ENCODE data around the gene SEMA6A. TPM values are rescaled to one million over a fixed set of nuclear protein-coding genes. Genes with fewer than 3 reads are reported as not detected.

The SEMA6A gene
- total RNA-seq, 1 donor from 2014 or later: 84.2 TPM

GRCh38 chr5:116559239-116559638 lies 15.4 kb downstream of the SEMA6A start:
- Mint-ChIP-seq H3K27ac (no peak overlapping the region), H3K9me3 (peaks cover 7% of the 10 kb centered on the region)

DNA sequence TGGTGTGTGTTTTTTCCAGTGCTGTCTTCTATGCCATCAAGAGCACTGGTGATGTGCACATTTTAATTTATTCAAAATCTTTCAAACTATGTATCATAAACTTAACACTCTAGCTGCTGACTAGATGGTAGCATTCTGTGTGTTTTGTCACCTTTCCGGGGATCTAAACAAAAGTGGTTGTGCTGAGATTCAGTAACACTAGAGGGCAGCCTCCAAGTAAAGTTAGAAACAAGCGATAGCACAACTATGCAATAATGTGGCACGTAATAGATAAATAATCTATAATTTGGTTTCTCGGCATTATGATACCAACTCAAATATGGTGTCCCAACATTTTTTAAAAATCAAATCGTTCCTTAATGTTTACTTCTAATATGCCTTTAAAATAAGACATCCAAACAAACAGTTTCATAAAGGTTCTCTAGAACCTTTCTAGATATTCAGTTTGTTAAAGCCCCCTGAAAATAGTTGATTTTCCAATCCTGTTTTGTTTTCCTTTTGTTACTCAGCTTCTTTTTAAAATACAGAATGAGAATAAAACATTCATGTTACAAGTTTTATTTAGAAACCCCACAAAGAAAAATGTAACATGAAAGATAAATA lies 16.9 kb downstream of the SEMA6A start:
- Mint-ChIP-seq H3K36me3 (peaks cover 14% of the 10 kb centered on the region), H3K9me3 (peaks cover 7% of the 10 kb centered on the region), H3K4me1 (ENCODE audit: unreplicated experiment) (peaks cover 38% of the 10 kb centered on the region), H3K4me3 (no peak overlapping the region), H3K27ac (no peak overlapping the region), H3K27me3 (no peaks in the 10 kb centered on the region)
- TF ChIP-seq, protein P1, sequence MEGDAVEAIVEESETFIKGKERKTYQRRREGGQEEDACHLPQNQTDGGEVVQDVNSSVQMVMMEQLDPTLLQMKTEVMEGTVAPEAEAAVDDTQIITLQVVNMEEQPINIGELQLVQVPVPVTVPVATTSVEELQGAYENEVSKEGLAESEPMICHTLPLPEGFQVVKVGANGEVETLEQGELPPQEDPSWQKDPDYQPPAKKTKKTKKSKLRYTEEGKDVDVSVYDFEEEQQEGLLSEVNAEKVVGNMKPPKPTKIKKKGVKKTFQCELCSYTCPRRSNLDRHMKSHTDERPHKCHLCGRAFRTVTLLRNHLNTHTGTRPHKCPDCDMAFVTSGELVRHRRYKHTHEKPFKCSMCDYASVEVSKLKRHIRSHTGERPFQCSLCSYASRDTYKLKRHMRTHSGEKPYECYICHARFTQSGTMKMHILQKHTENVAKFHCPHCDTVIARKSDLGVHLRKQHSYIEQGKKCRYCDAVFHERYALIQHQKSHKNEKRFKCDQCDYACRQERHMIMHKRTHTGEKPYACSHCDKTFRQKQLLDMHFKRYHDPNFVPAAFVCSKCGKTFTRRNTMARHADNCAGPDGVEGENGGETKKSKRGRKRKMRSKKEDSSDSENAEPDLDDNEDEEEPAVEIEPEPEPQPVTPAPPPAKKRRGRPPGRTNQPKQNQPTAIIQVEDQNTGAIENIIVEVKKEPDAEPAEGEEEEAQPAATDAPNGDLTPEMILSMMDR (conservative IDR thresholded peaks at IDR 0.05): peak; percentile 76
- DNase-seq (ENCODE audit: extremely low spot score, unreplicated experiment): no peak

More at GRCh38 chr5:116559239-116559638, 15.4 kb downstream of the SEMA6A start:
- no peak overlapping the region for H3K4me3 Mint-ChIP-seq
- H3K27me3 Mint-ChIP-seq: no peaks in the 10 kb centered on the region
- TF ChIP-seq, protein P1 (conservative IDR thresholded peaks at IDR 0.05): no peak
- H3K36me3 Mint-ChIP-seq: peaks cover 14% of the 10 kb centered on the region
- peaks cover 39% of the 10 kb centered on the region for H3K4me1 Mint-ChIP-seq (ENCODE audit: unreplicated experiment)
- DNase-seq (ENCODE audit: extremely low spot score, unreplicated experiment): no peak

DNA sequence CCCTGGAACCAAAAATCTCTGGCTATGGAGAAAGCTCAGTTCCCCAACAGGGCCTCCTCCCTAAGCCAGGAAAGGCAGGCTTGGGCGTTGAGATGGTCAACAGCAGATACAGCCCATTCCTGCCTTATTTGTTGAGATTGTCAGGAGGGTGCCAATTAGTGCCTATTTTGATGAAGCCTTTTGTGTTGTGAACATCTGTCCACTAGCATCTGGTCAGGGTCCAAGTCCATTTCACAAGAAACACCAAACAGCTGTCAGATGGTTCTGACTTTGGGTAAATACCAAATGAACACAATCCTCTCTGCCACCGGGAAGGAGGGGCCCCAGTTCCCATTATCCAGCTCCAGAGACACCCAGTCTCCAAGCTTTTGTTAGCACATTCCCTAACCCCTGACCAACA lies 19.9 kb downstream of the SEMA6A start:
- Mint-ChIP-seq H3K36me3 (peaks cover 14% of the 10 kb centered on the region), H3K27me3 (no peaks in the 10 kb centered on the region), H3K4me3 (no peak overlapping the region), H3K27ac (no peak overlapping the region), H3K9me3 (peaks cover 3% of the 10 kb centered on the region), H3K4me1 (ENCODE audit: unreplicated experiment) (peaks cover 48% of the 10 kb centered on the region)
- no peak for DNase-seq (ENCODE audit: extremely low spot score, unreplicated experiment)
- TF ChIP-seq, protein P1 (conservative IDR thresholded peaks at IDR 0.05): no peak

DNA sequence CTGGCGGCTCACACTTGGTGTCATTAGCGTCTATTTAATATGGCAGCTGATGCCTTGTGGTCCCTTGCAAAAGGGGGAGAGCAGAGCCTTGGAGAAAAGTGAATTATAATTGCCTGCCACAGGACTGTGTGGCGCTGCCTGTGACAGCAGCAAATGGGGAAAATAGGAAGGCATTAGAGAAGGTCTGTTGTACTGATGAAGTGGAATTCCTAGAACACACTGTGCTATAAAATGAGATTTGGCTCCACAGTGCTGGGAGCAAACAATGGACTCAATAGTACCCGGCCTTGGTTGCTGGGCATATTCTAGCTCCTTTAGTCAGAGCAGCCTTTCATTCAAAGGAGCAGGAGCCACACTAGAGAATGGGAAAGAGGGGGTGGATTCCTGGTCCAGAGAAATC lies 21.3 kb downstream of the SEMA6A start:
- H3K4me3 Mint-ChIP-seq: no peak overlapping the region
- no peak overlapping the region for H3K27ac Mint-ChIP-seq
- H3K27me3 Mint-ChIP-seq: no peaks in the 10 kb centered on the region
- DNase-seq (ENCODE audit: extremely low spot score, unreplicated experiment): no peak
- TF ChIP-seq, protein P1 (conservative IDR thresholded peaks at IDR 0.05): no peak
- peaks cover 13% of the 10 kb centered on the region for H3K36me3 Mint-ChIP-seq
- no peaks in the 10 kb centered on the region for H3K9me3 Mint-ChIP-seq
- H3K4me1 Mint-ChIP-seq (ENCODE audit: unreplicated experiment): peaks cover 46% of the 10 kb centered on the region

DNA sequence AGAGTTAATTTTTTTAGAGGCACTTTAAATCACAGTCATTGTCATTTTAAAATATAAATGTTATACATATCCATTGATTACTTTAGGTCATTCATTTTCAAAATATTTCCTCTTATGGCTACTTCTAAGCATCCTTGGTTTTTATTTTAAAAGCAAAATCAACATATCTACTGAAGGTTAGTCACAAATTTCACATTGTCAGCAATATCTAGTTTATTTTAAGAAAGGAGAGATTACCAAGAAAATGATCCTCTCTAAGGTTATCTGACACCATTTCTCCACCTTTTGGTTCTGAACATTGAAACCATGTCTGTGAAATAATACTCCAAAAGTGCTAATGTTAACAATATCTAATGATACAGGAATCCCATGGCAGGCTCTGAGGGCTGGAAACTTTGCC lies 24.5 kb downstream of the SEMA6A start:
- H3K27me3 Mint-ChIP-seq: no peaks in the 10 kb centered on the region
- TF ChIP-seq, protein P1 (conservative IDR thresholded peaks at IDR 0.05): no peak
- no peak for DNase-seq (ENCODE audit: extremely low spot score, unreplicated experiment)
- peaks cover 4% of the 10 kb centered on the region for H3K9me3 Mint-ChIP-seq
- peaks cover 24% of the 10 kb centered on the region for H3K36me3 Mint-ChIP-seq
- peaks cover 42% of the 10 kb centered on the region for H3K4me1 Mint-ChIP-seq (ENCODE audit: unreplicated experiment)
- H3K27ac Mint-ChIP-seq: no peak overlapping the region
- H3K4me3 Mint-ChIP-seq: no peak overlapping the region

Measured in type B pancreatic cell (in vitro differentiated cells).